ENCODE measurements around the gene TOR2A. TPM values are rescaled to one million over a fixed set of nuclear protein-coding genes. Genes with fewer than 3 reads are reported as not detected.

Gene TOR2A
- total and polyA plus RNA-seq, 2 donors (not counting 3 experiments of a cell fraction or from before 2014, with no cell fraction given): 19.3 to 23.9 TPM

GRCh38 chr9:127689329-127690000 is 45.6 kb downstream of the TOR2A start:
- no TSS peak for BruUV-seq (replicated peaks)
- ChIA-PET POLR2A (interaction anchor here (0.6 kb wide), 1 partner anchor 37 kb away, joined by 3 read pairs; no protein-coding TSS in a partner anchor), CTCF (no interaction called here)
- no peak overlapping the region for H3K4me2 ChIP-seq (ENCODE audit: insufficient read depth, low read length)
- intact Hi-C loops (cut with micrococcal nuclease): no loop called here
- H3K27ac ChIP-seq (ENCODE audit: insufficient read depth, low read depth, low read length): no peak overlapping the region
- no peaks in the 10 kb centered on the region for H3K27me3 ChIP-seq (ENCODE audit: control insufficient read depth in 2 of 2, insufficient read depth in 2 of 2, low read length in 2 of 2)
- H3K4me3 ChIP-seq (replicated peaks in 1 of 3; ENCODE audit: insufficient read depth in 1 of 3, low read depth in 1 of 3, low read length in 3 of 3): no peak overlapping the region
- no peak for DNase-seq (ENCODE audit: low read depth, low spot score)
- dilution Hi-C loops (cut with MboI; ENCODE audit: extremely low pct_ligation_motif_present, low sequenced_read_pairs): no loop called here
- H3K79me2 ChIP-seq (ENCODE audit: control insufficient read depth, insufficient read depth, low read length): no peaks in the 10 kb centered on the region
- H2AFZ ChIP-seq (ENCODE audit: low read depth, low read length): no peak overlapping the region
- no peak overlapping the region for H3K9ac ChIP-seq (replicated peaks; ENCODE audit: extremely low read depth, insufficient read depth, low read length)
- peaks cover 0 to 19% of the 10 kb centered on the region in 2 experiments for H3K36me3 ChIP-seq (ENCODE audit: control insufficient read depth in 2 of 2, extremely low read depth in 1 of 2, insufficient read depth in 2 of 2, low read length in 2 of 2)
- no peaks in the 10 kb centered on the region for H3K9me3 ChIP-seq (replicated peaks; ENCODE audit: control insufficient read depth, insufficient read depth, low read length)
- no peaks in the 10 kb centered on the region for H3K9me1 ChIP-seq (replicated peaks; ENCODE audit: control insufficient read depth, extremely low read depth, insufficient read depth, low read length)
- FAIRE-seq: no peak
- H4K20me1 ChIP-seq (replicated peaks; ENCODE audit: control insufficient read depth, extremely low read depth, insufficient read depth, low read length): no peaks in the 10 kb centered on the region
- TF ChIP-seq POLR2AphosphoS5 (IDR thresholded peaks at IDR 0.05; ENCODE audit: insufficient read depth, low read depth, low read length) (no peak), MAX (IDR thresholded peaks at IDR 0.05; ENCODE audit: insufficient read depth, insufficient read length) (no peak)
- no peaks in the 10 kb centered on the region for H3K4me1 ChIP-seq (ENCODE audit: control insufficient read depth, extremely low read depth, insufficient read depth, low read length)

- peaks cover 0 to 38% of the 10 kb centered on the region in 2 experiments for H3K36me3 ChIP-seq (ENCODE audit: control insufficient read depth in 2 of 2, extremely low read depth in 1 of 2, insufficient read depth in 2 of 2, low read length in 2 of 2)
- CTCF ChIA-PET: interaction anchor here (0.6 to 1.9 kb wide), 4 partner anchors 12 to 146 kb away, joined by 3 to 5 read pairs (median 3); partner anchors contain the start of gene TOR2A
- intact Hi-C loops (cut with micrococcal nuclease): no loop called here
These were observed 48.4 kb downstream of the TOR2A start for GRCh38 chr9:127686461-127687393.

More at GRCh38 chr9:127686461-127687393, 48.4 kb downstream of the TOR2A start:
- no peaks in the 10 kb centered on the region for H3K9me1 ChIP-seq (replicated peaks; ENCODE audit: control insufficient read depth, extremely low read depth, insufficient read depth, low read length)
- H2AFZ ChIP-seq (ENCODE audit: low read depth, low read length): no peak overlapping the region
- H3K9ac ChIP-seq (replicated peaks; ENCODE audit: extremely low read depth, insufficient read depth, low read length): no peak overlapping the region
- no peaks in the 10 kb centered on the region for H3K79me2 ChIP-seq (ENCODE audit: control insufficient read depth, insufficient read depth, low read length)
- DNase-seq (ENCODE audit: low read depth, low spot score): no peak
- no peak overlapping the region for H3K27ac ChIP-seq (ENCODE audit: insufficient read depth, low read depth, low read length)
- FAIRE-seq: no peak
- H3K4me2 ChIP-seq (ENCODE audit: insufficient read depth, low read length): no peak overlapping the region
- no TSS peak for BruUV-seq (replicated peaks)
- H3K27me3 ChIP-seq (ENCODE audit: control insufficient read depth in 2 of 2, insufficient read depth in 2 of 2, low read length in 2 of 2): no peaks in the 10 kb centered on the region
- H3K9me3 ChIP-seq (replicated peaks; ENCODE audit: control insufficient read depth, insufficient read depth, low read length): no peaks in the 10 kb centered on the region
- dilution Hi-C loops (cut with MboI; ENCODE audit: extremely low pct_ligation_motif_present, low sequenced_read_pairs): no loop called here
- POLR2A ChIA-PET: no interaction called here
- no peak overlapping the region for H3K4me3 ChIP-seq (replicated peaks in 1 of 3; ENCODE audit: insufficient read depth in 1 of 3, low read depth in 1 of 3, low read length in 3 of 3)
- no peaks in the 10 kb centered on the region for H4K20me1 ChIP-seq (replicated peaks; ENCODE audit: control insufficient read depth, extremely low read depth, insufficient read depth, low read length)
- no peaks in the 10 kb centered on the region for H3K4me1 ChIP-seq (ENCODE audit: control insufficient read depth, extremely low read depth, insufficient read depth, low read length)
- TF ChIP-seq CTCF (IDR thresholded peaks at IDR 0.05; ENCODE audit: extremely low read depth in 1 of 2, insufficient read depth in 1 of 2, low read depth in 1 of 2, low read length in 2 of 2) (no peak), FOS (IDR thresholded peaks at IDR 0.05; ENCODE audit: borderline replicate concordance, insufficient read depth, low read length) (no peak), MYC (IDR thresholded peaks at IDR 0.05; ENCODE audit: low read depth, low read length) (no peak), POLR2A (IDR thresholded peaks at IDR 0.05; ENCODE audit: low read depth, low read length) (no peak), POLR2AphosphoS5 (IDR thresholded peaks at IDR 0.05; ENCODE audit: insufficient read depth, low read depth, low read length) (no peak)

Data from endothelial cell of umbilical vein (primary cell).